Measurements from ENCODE around the gene KCNN3. TPM values are rescaled to one million over a fixed set of nuclear protein-coding genes. Genes with fewer than 3 reads are reported as not detected.

KCNN3 gene
- total and polyA plus RNA-seq, 4 donors, result 0.08 to 4.7 (median 1.8) TPM

- intact Hi-C loops (cut with DNase I), result no loop called here
- H3K4me1 ChIP-seq (ENCODE audit: control insufficient read depth in 1 of 2, insufficient read depth in 2 of 2, low read length in 2 of 2), result no peaks in the 10 kb centered on the region
- H3K9me3 ChIP-seq (ENCODE audit: control insufficient read depth, low read length), result no peaks in the 10 kb centered on the region
- 70 to 77% methylated on average over 2 of the region's 2 CpGs for WGBS, 2 donors
- H3K27me3 ChIP-seq (ENCODE audit: control insufficient read depth in 1 of 2, insufficient read depth in 2 of 2, low read length in 1 of 2), result no peaks in the 10 kb centered on the region
- no peak overlapping the region for H3K27ac ChIP-seq (ENCODE audit: low read depth in 1 of 2, low read length in 2 of 2)
- no peak overlapping the region for H3K4me3 ChIP-seq (ENCODE audit: low read length in 2 of 2)
- ATAC-seq (ENCODE audit: low FRiP score), result no peak
- no peaks in the 10 kb centered on the region for H3K36me3 ChIP-seq (ENCODE audit: control insufficient read depth in 1 of 2, insufficient read depth in 2 of 2, low read length in 1 of 2)
- DNase-seq, result no peak
These were observed 10.3 kb downstream of the KCNN3 start for GRCh38 chr1:154859786-154860155.

GRCh38 chr1:154859151-154859785, 10.8 kb downstream of the KCNN3 start:
- no peaks in the 10 kb centered on the region for H3K4me1 ChIP-seq (ENCODE audit: control insufficient read depth in 1 of 2, insufficient read depth in 2 of 2, low read length in 2 of 2)
- intact Hi-C loops (cut with DNase I), result no loop called here
- H3K9me3 ChIP-seq (ENCODE audit: control insufficient read depth, low read length), result no peaks in the 10 kb centered on the region
- DNase-seq (no peak), ATAC-seq (ENCODE audit: low FRiP score) (no peak)
- no peaks in the 10 kb centered on the region for H3K36me3 ChIP-seq (ENCODE audit: control insufficient read depth in 1 of 2, insufficient read depth in 2 of 2, low read length in 1 of 2)
- no peak overlapping the region for H3K27ac ChIP-seq (ENCODE audit: low read depth in 1 of 2, low read length in 2 of 2)
- H3K27me3 ChIP-seq (ENCODE audit: control insufficient read depth in 1 of 2, insufficient read depth in 2 of 2, low read length in 1 of 2), result no peaks in the 10 kb centered on the region
- 92 to 93% methylated on average over 9 of the region's 9 CpGs for WGBS, 2 donors
- H3K4me3 ChIP-seq (ENCODE audit: low read length in 2 of 2), result no peak overlapping the region

GRCh38 chr1:154857441-154858215, 12.5 kb downstream of the KCNN3 start:
- H3K9me3 ChIP-seq (ENCODE audit: control insufficient read depth, low read length), result no peaks in the 10 kb centered on the region
- H3K27ac ChIP-seq (ENCODE audit: low read depth in 1 of 2, low read length in 2 of 2), result no peak overlapping the region
- no peak overlapping the region for H3K4me3 ChIP-seq (ENCODE audit: low read length in 2 of 2)
- H3K27me3 ChIP-seq (ENCODE audit: control insufficient read depth in 1 of 2, insufficient read depth in 2 of 2, low read length in 1 of 2), result no peaks in the 10 kb centered on the region
- no peaks in the 10 kb centered on the region for H3K4me1 ChIP-seq (ENCODE audit: control insufficient read depth in 1 of 2, insufficient read depth in 2 of 2, low read length in 2 of 2)
- DNase-seq (no peak), ATAC-seq (ENCODE audit: low FRiP score) (no peak)
- 89 to 93% methylated on average over 11 of the region's 11 CpGs for WGBS, 2 donors
- no peaks in the 10 kb centered on the region for H3K36me3 ChIP-seq (ENCODE audit: control insufficient read depth in 1 of 2, insufficient read depth in 2 of 2, low read length in 1 of 2)
- intact Hi-C loops (cut with DNase I), result no loop called here

- no peak for DNase-seq
- ATAC-seq (ENCODE audit: low FRiP score), result no peak
- H3K27me3 ChIP-seq (ENCODE audit: control insufficient read depth in 1 of 2, insufficient read depth in 2 of 2, low read length in 1 of 2), result no peaks in the 10 kb centered on the region
- H3K4me3 ChIP-seq (ENCODE audit: low read length in 2 of 2), result no peak overlapping the region
- WGBS, 2 donors, result 96 to 97% methylated on average over 6 of the region's 6 CpGs
- intact Hi-C loops (cut with DNase I), result no loop called here
- H3K4me1 ChIP-seq (ENCODE audit: control insufficient read depth in 1 of 2, insufficient read depth in 2 of 2, low read length in 2 of 2), result no peaks in the 10 kb centered on the region
- no peaks in the 10 kb centered on the region for H3K36me3 ChIP-seq (ENCODE audit: control insufficient read depth in 1 of 2, insufficient read depth in 2 of 2, low read length in 1 of 2)
- H3K27ac ChIP-seq (ENCODE audit: low read depth in 1 of 2, low read length in 2 of 2), result no peak overlapping the region
- H3K9me3 ChIP-seq (ENCODE audit: control insufficient read depth, low read length), result no peaks in the 10 kb centered on the region
These were observed 13.1 kb downstream of the KCNN3 start for GRCh38 chr1:154857022-154857421.

GRCh38 chr1:154856544-154856943, 13.5 kb downstream of the KCNN3 start:
- H3K27ac ChIP-seq (ENCODE audit: low read depth in 1 of 2, low read length in 2 of 2), result no peak overlapping the region
- H3K9me3 ChIP-seq (ENCODE audit: control insufficient read depth, low read length), result no peaks in the 10 kb centered on the region
- WGBS, 2 donors, result 92 to 95% methylated on average over 3 of the region's 3 CpGs
- no peaks in the 10 kb centered on the region for H3K4me1 ChIP-seq (ENCODE audit: control insufficient read depth in 1 of 2, insufficient read depth in 2 of 2, low read length in 2 of 2)
- no peak for DNase-seq
- ATAC-seq (ENCODE audit: low FRiP score), result no peak
- intact Hi-C loops (cut with DNase I), result no loop called here
- no peaks in the 10 kb centered on the region for H3K36me3 ChIP-seq (ENCODE audit: control insufficient read depth in 1 of 2, insufficient read depth in 2 of 2, low read length in 1 of 2)
- no peak overlapping the region for H3K4me3 ChIP-seq (ENCODE audit: low read length in 2 of 2)
- no peaks in the 10 kb centered on the region for H3K27me3 ChIP-seq (ENCODE audit: control insufficient read depth in 1 of 2, insufficient read depth in 2 of 2, low read length in 1 of 2)

GRCh38 chr1:154856049-154856448, 14.0 kb downstream of the KCNN3 start:
- 75 to 81% methylated on average over 10 of the region's 10 CpGs for WGBS, 2 donors

GRCh38 chr1:154855186-154855851, 14.8 kb downstream of the KCNN3 start:
- no peak for ATAC-seq (ENCODE audit: low FRiP score)
- Histone ChIP-seq H3K27me3 (ENCODE audit: control insufficient read depth in 1 of 2, insufficient read depth in 2 of 2, low read length in 1 of 2) (no peaks in the 10 kb centered on the region), H3K4me1 (ENCODE audit: control insufficient read depth in 1 of 2, insufficient read depth in 2 of 2, low read length in 2 of 2) (no peaks in the 10 kb centered on the region), H3K36me3 (ENCODE audit: control insufficient read depth in 1 of 2, insufficient read depth in 2 of 2, low read length in 1 of 2) (no peaks in the 10 kb centered on the region), H3K9me3 (ENCODE audit: control insufficient read depth, low read length) (no peaks in the 10 kb centered on the region), H3K4me3 (ENCODE audit: low read length in 2 of 2) (no peak overlapping the region), H3K27ac (ENCODE audit: low read depth in 1 of 2, low read length in 2 of 2) (no peak overlapping the region)
- DNase-seq, result no peak
- 81 to 85% methylated on average over 6 of the region's 6 CpGs for WGBS, 2 donors
- intact Hi-C loops (cut with DNase I), result no loop called here

More at GRCh38 chr1:154856049-154856448, 14.0 kb downstream of the KCNN3 start:
- H3K9me3 ChIP-seq (ENCODE audit: control insufficient read depth, low read length), result no peaks in the 10 kb centered on the region
- H3K4me1 ChIP-seq (ENCODE audit: control insufficient read depth in 1 of 2, insufficient read depth in 2 of 2, low read length in 2 of 2), result no peaks in the 10 kb centered on the region
- ATAC-seq (ENCODE audit: low FRiP score) (no peak), DNase-seq (no peak)
- intact Hi-C loops (cut with DNase I), result no loop called here
- H3K27ac ChIP-seq (ENCODE audit: low read depth in 1 of 2, low read length in 2 of 2), result no peak overlapping the region
- no peak overlapping the region for H3K4me3 ChIP-seq (ENCODE audit: low read length in 2 of 2)
- H3K27me3 ChIP-seq (ENCODE audit: control insufficient read depth in 1 of 2, insufficient read depth in 2 of 2, low read length in 1 of 2), result no peaks in the 10 kb centered on the region
- H3K36me3 ChIP-seq (ENCODE audit: control insufficient read depth in 1 of 2, insufficient read depth in 2 of 2, low read length in 1 of 2), result no peaks in the 10 kb centered on the region

GRCh38 chr1:154852845-154853244, 17.2 kb downstream of the KCNN3 start:
- H3K4me3 ChIP-seq (ENCODE audit: low read length in 2 of 2), result no peak overlapping the region
- ATAC-seq (ENCODE audit: low FRiP score), result no peak
- H3K36me3 ChIP-seq (ENCODE audit: control insufficient read depth in 1 of 2, insufficient read depth in 2 of 2, low read length in 1 of 2), result no peaks in the 10 kb centered on the region
- intact Hi-C loops (cut with DNase I), result no loop called here
- H3K4me1 ChIP-seq (ENCODE audit: control insufficient read depth in 1 of 2, insufficient read depth in 2 of 2, low read length in 2 of 2), result no peaks in the 10 kb centered on the region
- no peaks in the 10 kb centered on the region for H3K27me3 ChIP-seq (ENCODE audit: control insufficient read depth in 1 of 2, insufficient read depth in 2 of 2, low read length in 1 of 2)
- H3K27ac ChIP-seq (ENCODE audit: low read depth in 1 of 2, low read length in 2 of 2), result no peak overlapping the region
- 92 to 94% methylated on average over 3 of the region's 3 CpGs for WGBS, 2 donors
- no peaks in the 10 kb centered on the region for H3K9me3 ChIP-seq (ENCODE audit: control insufficient read depth, low read length)
- no peak for DNase-seq
